ENCODE results near the gene OR6K2.
A peak's percentile ranks its signal among the peaks of the same experiment; 100 is the strongest.

OR6K2 gene

GRCh38 chr1:158675563-158676323, 24.7 kb downstream of the OR6K2 start:
- Mint-ChIP-seq H3K9me3 (no peaks in the 10 kb centered on the region), H3K27ac (ENCODE audit: low read depth) (no peak overlapping the region), H3K4me1 (peaks cover 5% of the 10 kb centered on the region), H3K4me3 (no peak overlapping the region), H3K27me3 (peaks cover 18% of the 10 kb centered on the region), H3K36me3 (ENCODE audit: insufficient read depth) (peaks cover 2% of the 10 kb centered on the region)
- DNase-seq (ENCODE audit: low spot score in 2 of 2) (no peak), ATAC-seq (replicated peaks; ENCODE audit: extremely low read depth, poor library complexity, severe bottlenecking) (no peak)

GRCh38 chr1:158674302-158674701, 26.1 kb downstream of the OR6K2 start:
- no peak overlapping the region for H3K4me3 Mint-ChIP-seq
- no peak for ATAC-seq (replicated peaks; ENCODE audit: extremely low read depth, poor library complexity, severe bottlenecking)
- DNase-seq (ENCODE audit: low spot score in 2 of 2): no peak
- peaks cover 18% of the 10 kb centered on the region for H3K27me3 Mint-ChIP-seq
- no peaks in the 10 kb centered on the region for H3K36me3 Mint-ChIP-seq (ENCODE audit: insufficient read depth)
- H3K27ac Mint-ChIP-seq (ENCODE audit: low read depth): no peak overlapping the region
- H3K9me3 Mint-ChIP-seq: no peaks in the 10 kb centered on the region
- peaks cover 5% of the 10 kb centered on the region for H3K4me1 Mint-ChIP-seq

GRCh38 chr1:158666037-158666436, 34.4 kb downstream of the OR6K2 start:
- ATAC-seq (replicated peaks; ENCODE audit: extremely low read depth, poor library complexity, severe bottlenecking) (no peak), DNase-seq (ENCODE audit: low spot score in 2 of 2) (no peak)
- H3K4me3 Mint-ChIP-seq: no peak overlapping the region
- no peaks in the 10 kb centered on the region for H3K4me1 Mint-ChIP-seq
- H3K27ac Mint-ChIP-seq (ENCODE audit: low read depth): no peak overlapping the region
- H3K9me3 Mint-ChIP-seq: no peaks in the 10 kb centered on the region
- no peaks in the 10 kb centered on the region for H3K36me3 Mint-ChIP-seq (ENCODE audit: insufficient read depth)
- peaks cover 38% of the 10 kb centered on the region for H3K27me3 Mint-ChIP-seq

GRCh38 chr1:158654571-158654970, 45.9 kb downstream of the OR6K2 start:
- Mint-ChIP-seq H3K4me3 (no peak overlapping the region), H3K27ac (ENCODE audit: low read depth) (no peak overlapping the region), H3K9me3 (no peaks in the 10 kb centered on the region), H3K36me3 (ENCODE audit: insufficient read depth) (no peaks in the 10 kb centered on the region), H3K4me1 (no peaks in the 10 kb centered on the region), H3K27me3 (peaks cover 6% of the 10 kb centered on the region)
- no peak for ATAC-seq (replicated peaks; ENCODE audit: extremely low read depth, poor library complexity, severe bottlenecking)
- DNase-seq (ENCODE audit: low spot score in 2 of 2): no peak

- Mint-ChIP-seq H3K4me3 (no peak overlapping the region), H3K9me3 (no peaks in the 10 kb centered on the region), H3K4me1 (no peaks in the 10 kb centered on the region), H3K27me3 (peaks cover 6% of the 10 kb centered on the region), H3K36me3 (ENCODE audit: insufficient read depth) (no peaks in the 10 kb centered on the region), H3K27ac (ENCODE audit: low read depth) (no peak overlapping the region)
- no peak for ATAC-seq (replicated peaks; ENCODE audit: extremely low read depth, poor library complexity, severe bottlenecking)
- DNase-seq (ENCODE audit: low spot score in 2 of 2): no peak
Measured at GRCh38 chr1:158654086-158654485, 46.4 kb downstream of the OR6K2 start.

- peak overlapping the region; percentile 0 for H3K4me3 Mint-ChIP-seq
- H3K36me3 Mint-ChIP-seq (ENCODE audit: insufficient read depth): no peaks in the 10 kb centered on the region
- no peaks in the 10 kb centered on the region for H3K9me3 Mint-ChIP-seq
- ATAC-seq (replicated peaks; ENCODE audit: extremely low read depth, poor library complexity, severe bottlenecking) (no peak), DNase-seq (ENCODE audit: low spot score in 2 of 2) (no peak)
- no peak overlapping the region for H3K27ac Mint-ChIP-seq (ENCODE audit: low read depth)
- no peaks in the 10 kb centered on the region for H3K4me1 Mint-ChIP-seq
- H3K27me3 Mint-ChIP-seq: peaks cover 6% of the 10 kb centered on the region
Measured at GRCh38 chr1:158652721-158653334, 47.6 kb downstream of the OR6K2 start.
